K562 (cell line): ENCODE measurements around the gene MED31. TPM values are rescaled to one million over a fixed set of nuclear protein-coding genes. Genes with fewer than 3 reads are reported as not detected.

Experiments used
- ATAC-seq: fragments of 200-7000 bp; cut with Tn5 transposase; 3 replicates; pipeline ENCODE4 v1.9.1; 2020; ENCODE audit warnings: moderate library complexity
- BruUV-seq: library from RNA; stranded (reverse); fragments of 400-500 nt; replicated peaks from 2 replicates; lab custom pipeline; 2021; lab: Mats Ljungman, UMichigan
- CTCF ChIA-PET: fragments of 300-600 bp; formaldehyde crosslinking; extraction: SDS; loops from one replicate; lab custom pipeline; 2021; ENCODE audit warnings: low intra/inter-chr PET ratio; lab: Yijun Ruan, JAX
- POLR2A ChIA-PET: fragments of 300-600, 350-650 bp; sonication (Branson Sonifier 250); formaldehyde crosslinking; extraction: SDS; loops from one replicate; lab custom pipeline; 2021; ENCODE audit warnings: antibody characterized with exemption, inconsistent platforms; lab: Yijun Ruan, JAX
- DNase-seq, 4 experiments: peaks; one replicate each; pipeline versions ENCODE4 v3.0.0 to v3.0.0-alpha.2; 2011 to 2018; ENCODE audit warnings: low spot score in 3 of 4, mixed read lengths in 3 of 4; ENCODE audit errors: extremely low read depth in 1 of 4
- FAIRE-seq: peaks from 2 replicates; lab custom pipeline; 2011; peaks lifted over from hg19 to GRCh38; lab: Jason Lieb, UNC
- H2AFZ ChIP-seq: 2 replicates; pipeline ENCODE4 v1.6.0; 2011; ENCODE audit warnings: low read depth, low read length, control low read depth, inconsistent platforms
- H3K27ac ChIP-seq: fragments of 200-600 bp; 3 replicates; pipeline ENCODE4 v1.8.0; 2011; ENCODE audit warnings: low read depth, mild to moderate bottlenecking, control low read depth, inconsistent platforms, low read length, moderate library complexity, mixed read lengths; ENCODE audit errors: extremely low read depth
- H3K27me3 ChIP-seq, 2 experiments: fragments of 300-600 bp in 1 of 2; 2 replicates in 1 of 2; 3 replicates in 1 of 2; pipeline versions ENCODE4 v1.6.0 to v1.8.0; 2011; ENCODE audit warnings: inconsistent platforms in 2 of 2, low read length in 2 of 2, mild to moderate bottlenecking in 1 of 2, mixed read lengths in 1 of 2, moderate library complexity in 1 of 2; ENCODE audit not compliant: control insufficient read depth in 2 of 2, insufficient read depth in 2 of 2
- H3K36me3 ChIP-seq: fragments of 300-600 bp; 3 replicates; pipeline ENCODE4 v1.8.0; 2011; ENCODE audit warnings: mild to moderate bottlenecking, low read length, inconsistent platforms; ENCODE audit not compliant: control insufficient read depth, insufficient read depth
- H3K4me1 ChIP-seq, 2 experiments: fragments of 200-600 bp in 1 of 2; replicated peaks in 1 of 2; 2 replicates in 1 of 2; 3 replicates in 1 of 2; pipeline versions ENCODE4 v1.5.1 to v1.8.0; 2011; ENCODE audit warnings: inconsistent platforms in 2 of 2, low read length in 2 of 2, mild to moderate bottlenecking in 1 of 2, mixed read lengths in 1 of 2, moderate library complexity in 1 of 2; ENCODE audit not compliant: control insufficient read depth in 2 of 2, insufficient read depth in 2 of 2
- H3K4me2 ChIP-seq: 2 replicates; pipeline ENCODE4 v1.6.1; 2011; ENCODE audit warnings: low read length, control low read depth, inconsistent platforms, mixed read lengths; ENCODE audit not compliant: insufficient read depth
- H3K4me3 ChIP-seq: fragments of 200-600 bp; sonication (generic), shearing (Covaris generic); 2 replicates; pipeline ENCODE4 v1.5.1; 2016; ENCODE audit warnings: control low read depth, inconsistent platforms
- H3K79me2 ChIP-seq: fragments of 200-600 bp; 3 replicates; pipeline ENCODE4 v1.8.0; 2011; ENCODE audit warnings: low read length, inconsistent platforms; ENCODE audit not compliant: control insufficient read depth, insufficient read depth
- H3K9ac ChIP-seq, 2 experiments: 2 replicates each; pipeline versions ENCODE4 v1.6.0 to v1.6.1; 2011; ENCODE audit warnings: low read depth in 2 of 2, low read length in 2 of 2, control low read depth in 1 of 2, inconsistent platforms in 1 of 2, mild to moderate bottlenecking in 1 of 2, mixed read lengths in 1 of 2; ENCODE audit not compliant: insufficient read depth in 1 of 2
- H3K9me1 ChIP-seq: one replicate; pipeline ENCODE4 v1.6.0; 2011; ENCODE audit warnings: inconsistent platforms, mild to moderate bottlenecking, low read length, moderate library complexity; ENCODE audit not compliant: control insufficient read depth, insufficient read depth
- H3K9me3 ChIP-seq: replicated peaks from 2 replicates; pipeline ENCODE4 v1.5.1; 2011; ENCODE audit warnings: low read depth, low read length, inconsistent platforms; ENCODE audit not compliant: control insufficient read depth, insufficient read depth
- H4K20me1 ChIP-seq: replicated peaks from 2 replicates; pipeline ENCODE4 v1.6.1; 2011; ENCODE audit warnings: low read length, inconsistent platforms, mixed read lengths; ENCODE audit not compliant: control insufficient read depth, insufficient read depth
- NCOA6 ChIP-seq: fragments of 450-650 bp; IDR thresholded peaks from 2 replicates; pipeline ENCODE4 v1.6.1; 2017; ENCODE audit warnings: mild to moderate bottlenecking
- POLR3A ChIP-seq: IDR thresholded peaks from 2 replicates; pipeline ENCODE4 v1.6.1; 2011; ENCODE audit warnings: borderline replicate concordance, mild to moderate bottlenecking, moderate library complexity; ENCODE audit not compliant: insufficient read length, insufficient read depth; ENCODE audit errors: extremely low read depth
- XRCC3 ChIP-seq: fragments of 450-650 bp; IDR thresholded peaks from 2 replicates; pipeline ENCODE4 v1.6.1; 2017; ENCODE audit warnings: mild to moderate bottlenecking, moderate library complexity
- ZNF140 ChIP-seq: fragments of 250-450 bp; sonication (Bioruptor Pico); IDR thresholded peaks from 2 replicates; pipeline ENCODE4 v1.8.0; 2021; ENCODE audit warnings: moderate library complexity, mild to moderate bottlenecking, inconsistent platforms
- ZNF184 ChIP-seq: sonication (generic); formaldehyde crosslinking; IDR thresholded peaks from 2 replicates; pipeline ENCODE4 v1.5.0; 2020; ENCODE audit warnings: missing genetic modification reagents
- ZNF197 ChIP-seq: fragments of 200-800 bp; sonication (Bioruptor generic); IDR thresholded peaks from 2 replicates; pipeline ENCODE4 v1.6.1; 2016; ENCODE audit warnings: low read depth, missing genetic modification characterization, missing compliant biosample characterization
- ZNF324 ChIP-seq: fragments of 250-450 bp; sonication (Bioruptor Pico); IDR thresholded peaks from 2 replicates; pipeline ENCODE4 v1.4.0; 2020; ENCODE audit warnings: mild to moderate bottlenecking
- WGBS: fragments of 100-300 bp; shearing (Covaris generic); methylation state at CpG from one replicate; pipeline ENCODE4 v1.1.6; 2016; ENCODE audit warnings: low coverage, mixed read lengths; ENCODE audit not compliant: insufficient coverage; ENCODE audit errors: missing lambda C conversion rate; 5-methylcytosine and 5-hydroxymethylcytosine counted together
- in situ Hi-C: fragments of 300-500 bp; cut with MboI; formaldehyde crosslinking; loops from 4 replicates; pipeline ENCODE4 v1.15.0; 2018; ENCODE audit warnings: inconsistent platforms, mixed read lengths
- intact Hi-C: fragments of 100-400 bp; cut with micrococcal nuclease; formaldehyde crosslinking; loops from 2 replicates; pipeline ENCODE4 v1.14.2; 2022
- polyA plus RNA-seq, 8 experiments: library from polyadenylated mRNA; depleted of rRNA in 4 of 8; stranded (reverse) in 5 of 8; unstranded in 3 of 8; fragments of >200 nt; fragmentation: Nextera tagmentation in 2 of 8; fragmentation: Illumina TruSeq in 1 of 8; extraction: Ambion mirVana in 2 of 8; extraction: Trizol in 1 of 8; gene quantifications; 2 replicates each; pipeline versions ENCODE4 v1.2.1 to v1.2.3, GENCODE V29; 2011 to 2014; ENCODE audit warnings: inconsistent platforms in 1 of 8, missing spikeins in 1 of 8
- total RNA-seq, 7 experiments: library from RNA; depleted of rRNA in 6 of 7; stranded (reverse); fragments of >200 nt in 6 of 7; fragmentation: Illumina TruSeq in 2 of 7; extraction: Trizol in 2 of 7; gene quantifications; 2 replicates each; pipeline versions ENCODE4 v1.2.1 to v1.2.3, GENCODE V29; 2011 to 2021; ENCODE audit warnings: low replicate concordance in 1 of 7
- TF ChIP-seq, protein P1 (sequence below), 2 experiments: fragments of 450-650 bp in 1 of 2; sonication (generic) in 1 of 2; formaldehyde crosslinking in 1 of 2; IDR thresholded peaks; 2 replicates each; pipeline versions ENCODE4 v1.7.1 to v1.9.0; 2016 to 2022; ENCODE audit warnings: inconsistent platforms in 1 of 2, mild to moderate bottlenecking in 1 of 2, missing genetic modification reagents in 1 of 2
- TF ChIP-seq, protein P2 (sequence below): fragments of 450-650 bp; IDR thresholded peaks from 2 replicates; pipeline ENCODE4 v1.6.1; 2016

Gene MED31
- total and polyA plus RNA-seq, 9 of the 15 experiments (the other 6 are each of a cell fraction or from before 2014, with no cell fraction given), result 6.4 to 39.9 (median 14.6) TPM

DNA sequence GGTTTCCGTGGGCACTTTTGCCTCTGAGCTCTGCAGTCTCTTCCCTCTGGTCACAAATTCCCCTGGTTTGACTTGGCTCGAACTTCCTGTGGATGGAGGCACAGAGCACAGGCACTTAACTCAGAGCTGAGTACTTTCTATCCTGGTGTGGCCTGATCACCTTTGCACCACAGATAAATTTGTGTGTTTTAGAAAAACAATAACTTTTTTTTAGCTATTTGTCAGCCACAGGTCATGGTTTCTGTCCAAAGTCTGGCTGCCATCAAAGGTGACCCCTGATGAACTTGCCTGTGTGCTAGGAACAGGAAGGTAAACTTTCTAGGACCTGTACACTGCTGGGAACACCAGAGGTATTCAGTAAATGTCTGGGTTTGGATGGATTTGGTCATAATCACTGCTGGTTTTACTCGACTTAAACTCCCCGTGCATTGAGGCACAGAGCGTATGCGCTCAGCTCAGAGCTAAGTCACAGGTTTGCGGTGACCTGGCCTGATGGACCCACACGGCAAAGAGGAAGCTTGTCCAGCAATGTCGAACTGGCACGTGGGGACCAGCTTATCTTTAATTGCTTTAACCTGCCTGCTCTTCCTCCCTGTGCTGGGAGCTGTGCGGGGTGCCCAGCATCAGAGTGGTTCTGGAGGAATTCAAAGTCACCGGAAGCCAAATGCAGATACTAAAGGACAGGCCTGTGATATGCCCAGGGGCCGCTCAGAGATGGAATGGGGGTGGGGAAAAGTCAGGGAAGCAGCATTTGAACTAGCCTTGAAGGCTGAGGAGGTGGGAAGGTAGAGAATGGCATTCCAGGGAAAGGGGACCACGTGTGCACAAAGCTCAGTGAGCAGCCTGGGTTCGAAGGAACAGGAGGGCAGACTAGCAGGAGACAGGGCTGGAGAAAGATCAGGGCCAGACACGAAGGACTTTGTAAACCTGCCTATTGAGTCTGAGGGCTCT, 48.9 kb upstream of the MED31 start (continued):
- TF ChIP-seq ZNF197 (CRISPR knock-in tag), result no peak

DNA sequence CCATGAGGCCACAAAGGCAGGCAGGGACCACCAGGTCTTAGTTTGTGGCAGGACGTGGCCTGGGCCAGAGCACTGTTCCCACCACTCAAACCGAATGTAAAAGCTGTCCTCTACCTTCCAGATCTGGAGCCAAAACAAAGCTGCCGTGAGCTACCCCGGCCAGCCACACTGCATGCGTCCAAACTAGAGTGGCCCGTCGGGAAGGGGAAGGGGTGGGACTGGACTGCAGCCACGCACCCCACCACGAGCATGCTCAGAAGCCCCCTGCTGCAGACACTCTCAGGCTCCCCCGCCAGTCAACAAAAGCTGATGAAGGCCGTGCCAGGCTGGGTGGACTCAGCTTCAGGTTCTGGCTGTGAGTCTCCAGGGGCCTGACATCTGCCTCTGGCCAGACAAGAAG, 46.6 kb upstream of the MED31 start:
- Histone ChIP-seq H3K79me2 (no peaks in the 10 kb centered on the region), H2AFZ (no peak overlapping the region), H3K36me3 (no peaks in the 10 kb centered on the region), H3K4me3 (no peak overlapping the region), H3K9me1 (no peaks in the 10 kb centered on the region), H3K27ac (no peak overlapping the region), H3K27me3 (peaks cover 2 to 29% of the 10 kb centered on the region in 2 experiments; a peak in 3 of 5 replicates), H3K9me3 (no peaks in the 10 kb centered on the region), H3K4me1 (peaks cover 0 to 5% of the 10 kb centered on the region in 2 experiments; a peak in 1 of 5 replicates), H3K9ac (no peak overlapping the region), H4K20me1 (no peaks in the 10 kb centered on the region), H3K4me2 (no peak overlapping the region)
- FAIRE-seq (no peak), DNase-seq (no peak), ATAC-seq (no peak)
- ChIA-PET CTCF (no interaction called here), POLR2A (interaction anchor here (1.0 kb wide), 1 partner anchor 42 kb away, joined by 3 read pairs; no protein-coding TSS in a partner anchor)
- 5% methylated on average over 4 of the region's 11 CpGs for WGBS
- no TSS peak for BruUV-seq
- intact Hi-C loops (no loop called here), in situ Hi-C loops (no loop called here)
- no peak for TF ChIP-seq NCOA6
- TF ChIP-seq, protein P1, sequence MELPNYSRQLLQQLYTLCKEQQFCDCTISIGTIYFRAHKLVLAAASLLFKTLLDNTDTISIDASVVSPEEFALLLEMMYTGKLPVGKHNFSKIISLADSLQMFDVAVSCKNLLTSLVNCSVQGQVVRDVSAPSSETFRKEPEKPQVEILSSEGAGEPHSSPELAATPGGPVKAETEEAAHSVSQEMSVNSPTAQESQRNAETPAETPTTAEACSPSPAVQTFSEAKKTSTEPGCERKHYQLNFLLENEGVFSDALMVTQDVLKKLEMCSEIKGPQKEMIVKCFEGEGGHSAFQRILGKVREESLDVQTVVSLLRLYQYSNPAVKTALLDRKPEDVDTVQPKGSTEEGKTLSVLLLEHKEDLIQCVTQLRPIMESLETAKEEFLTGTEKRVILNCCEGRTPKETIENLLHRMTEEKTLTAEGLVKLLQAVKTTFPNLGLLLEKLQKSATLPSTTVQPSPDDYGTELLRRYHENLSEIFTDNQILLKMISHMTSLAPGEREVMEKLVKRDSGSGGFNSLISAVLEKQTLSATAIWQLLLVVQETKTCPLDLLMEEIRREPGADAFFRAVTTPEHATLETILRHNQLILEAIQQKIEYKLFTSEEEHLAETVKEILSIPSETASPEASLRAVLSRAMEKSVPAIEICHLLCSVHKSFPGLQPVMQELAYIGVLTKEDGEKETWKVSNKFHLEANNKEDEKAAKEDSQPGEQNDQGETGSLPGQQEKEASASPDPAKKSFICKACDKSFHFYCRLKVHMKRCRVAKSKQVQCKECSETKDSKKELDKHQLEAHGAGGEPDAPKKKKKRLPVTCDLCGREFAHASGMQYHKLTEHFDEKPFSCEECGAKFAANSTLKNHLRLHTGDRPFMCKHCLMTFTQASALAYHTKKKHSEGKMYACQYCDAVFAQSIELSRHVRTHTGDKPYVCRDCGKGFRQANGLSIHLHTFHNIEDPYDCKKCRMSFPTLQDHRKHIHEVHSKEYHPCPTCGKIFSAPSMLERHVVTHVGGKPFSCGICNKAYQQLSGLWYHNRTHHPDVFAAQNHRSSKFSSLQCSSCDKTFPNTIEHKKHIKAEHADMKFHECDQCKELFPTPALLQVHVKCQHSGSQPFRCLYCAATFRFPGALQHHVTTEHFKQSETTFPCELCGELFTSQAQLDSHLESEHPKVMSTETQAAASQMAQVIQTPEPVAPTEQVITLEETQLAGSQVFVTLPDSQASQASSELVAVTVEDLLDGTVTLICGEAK (IDR thresholded peaks at IDR 0.05), result no peak
- TF ChIP-seq, protein P1 (CRISPR knock-in tag; IDR thresholded peaks at IDR 0.05), result no peak
- no peak for TF ChIP-seq ZNF324 (CRISPR knock-in tag)
- no peak for TF ChIP-seq POLR3A
- no peak for TF ChIP-seq XRCC3
- no peak for TF ChIP-seq ZNF184 (CRISPR knock-in tag)
- TF ChIP-seq, protein P2, sequence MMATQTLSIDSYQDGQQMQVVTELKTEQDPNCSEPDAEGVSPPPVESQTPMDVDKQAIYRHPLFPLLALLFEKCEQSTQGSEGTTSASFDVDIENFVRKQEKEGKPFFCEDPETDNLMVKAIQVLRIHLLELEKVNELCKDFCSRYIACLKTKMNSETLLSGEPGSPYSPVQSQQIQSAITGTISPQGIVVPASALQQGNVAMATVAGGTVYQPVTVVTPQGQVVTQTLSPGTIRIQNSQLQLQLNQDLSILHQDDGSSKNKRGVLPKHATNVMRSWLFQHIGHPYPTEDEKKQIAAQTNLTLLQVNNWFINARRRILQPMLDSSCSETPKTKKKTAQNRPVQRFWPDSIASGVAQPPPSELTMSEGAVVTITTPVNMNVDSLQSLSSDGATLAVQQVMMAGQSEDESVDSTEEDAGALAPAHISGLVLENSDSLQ, result no peak
- TF ChIP-seq ZNF140, result no peak
